ENCODE data around the gene ALG12. TPM values are rescaled to one million over a fixed set of nuclear protein-coding genes. Genes with fewer than 3 reads are reported as not detected.

ALG12 gene
- total and polyA plus RNA-seq, 2 experiments from 2014 or later = 18.7 to 23.3 TPM

DNA sequence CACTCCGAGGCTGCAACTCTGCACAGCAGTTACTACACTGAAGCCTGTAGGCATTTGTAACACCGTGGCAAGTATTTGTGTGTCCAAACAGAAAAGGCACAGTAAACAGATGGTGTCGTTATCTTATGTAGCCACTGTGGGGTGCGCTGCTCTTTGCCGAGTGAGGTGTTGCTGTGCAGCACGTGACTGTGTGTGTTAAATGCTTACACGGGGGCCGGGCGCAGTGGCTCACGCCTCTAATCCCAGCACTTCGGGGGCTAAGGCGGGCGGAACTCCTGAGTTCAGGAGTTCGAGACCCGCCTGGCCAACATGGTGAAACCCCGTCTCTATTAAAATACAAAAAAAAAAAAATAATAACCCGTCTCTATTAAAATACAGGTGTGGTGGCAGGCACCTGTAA, 53.1 kb downstream of the ALG12 start (continued):
- TF ChIP-seq CTCF (conservative IDR thresholded peaks at IDR 0.05; ENCODE audit: low read depth in 2 of 2) (no peak), ZNF114 (CRISPR knock-in tag; IDR thresholded peaks at IDR 0.05) (no peak)

- peaks cover 2% of the 10 kb centered on the region for H3K27me3 Mint-ChIP-seq (ENCODE audit: insufficient read depth, low read depth, poor library complexity)
- Histone ChIP-seq H3F3A (replicated peaks; ENCODE audit: low read depth) (no peaks in the 10 kb centered on the region), H3K27me3 (ENCODE audit: insufficient read depth) (no peaks in the 10 kb centered on the region), H3K36me3 (ENCODE audit: insufficient read depth) (no peaks in the 10 kb centered on the region), H3K4me2 (no peak overlapping the region), H3K27ac (ENCODE audit: low read depth) (no peak overlapping the region), H3K4me1 (ENCODE audit: insufficient read depth) (peaks cover 7% of the 10 kb centered on the region; the same call in 1 of the 2 replicates), H4K20me1 (replicated peaks; ENCODE audit: insufficient read depth) (peaks cover 59% of the 10 kb centered on the region), H3K9me2 (ENCODE audit: insufficient read depth) (no peaks in the 10 kb centered on the region), H3K4me3 (no peak overlapping the region), H3K79me2 (replicated peaks; ENCODE audit: insufficient read depth) (peaks cover 94% of the 10 kb centered on the region), H2AFZ (no peak overlapping the region)
- DNase-seq (ENCODE audit: low spot score) (no peak), ATAC-seq (no peak)
- H3K27ac Mint-ChIP-seq = no peak overlapping the region; the same call in 1 of the 2 replicates
- H3K36me3 Mint-ChIP-seq (ENCODE audit: low read depth) = peaks cover 40% of the 10 kb centered on the region
- H3K4me3 Mint-ChIP-seq = no peak overlapping the region
- H3K9me3 Mint-ChIP-seq = peaks cover 21% of the 10 kb centered on the region
- H3K4me1 Mint-ChIP-seq = peaks cover 3% of the 10 kb centered on the region; the same call in 2 of the 3 replicates
- TF ChIP-seq ZNF462 (CRISPR knock-in tag; IDR thresholded peaks at IDR 0.05) (no peak), STAT1 (IDR thresholded peaks at IDR 0.05; ENCODE audit: unreplicated experiment) (no peak), ETS1 (IDR thresholded peaks at IDR 0.05) (no peak), JUNB (IDR thresholded peaks at IDR 0.05; ENCODE audit: unreplicated experiment) (no peak), EZH2phosphoT487 (IDR thresholded peaks at IDR 0.05; ENCODE audit: unreplicated experiment) (no peak), REST (IDR thresholded peaks at IDR 0.05; ENCODE audit: unreplicated experiment) (no peak), POLR2AphosphoS5 (IDR thresholded peaks at IDR 0.05; ENCODE audit: low read depth) (no peak), ZNF331 (CRISPR knock-in tag; IDR thresholded peaks at IDR 0.05; ENCODE audit: low read depth) (no peak), CREB1 (CRISPR knock-in tag; IDR thresholded peaks at IDR 0.05; ENCODE audit: low read depth) (no peak), NANOG (IDR thresholded peaks at IDR 0.05; ENCODE audit: borderline replicate concordance) (no peak)
Measured at GRCh38 chr22:49863931-49864330, 54.3 kb downstream of the ALG12 start.

Data from GM23338 (cell line).